DOHH2 (cell line): ENCODE results near the gene SMIM44.

ENCODE experiments used
- CTCF ChIP-seq: fragments of 200-600 bp; sonication (generic); IDR thresholded peaks from one replicate; pipeline ENCODE4 v1.5.1; 2014; ENCODE audit warnings: antibody characterized with exemption, mild to moderate bottlenecking, low read depth, low read length; ENCODE audit not compliant: poor library complexity, severe bottlenecking
- EZH2phosphoT487 ChIP-seq: fragments of 200-600 bp; sonication (generic); IDR thresholded peaks from 2 replicates; pipeline ENCODE4 v1.6.1; 2017; ENCODE audit warnings: borderline replicate concordance, mild to moderate bottlenecking, antibody characterized with exemption, low read length, moderate library complexity, mixed read lengths

- TF ChIP-seq CTCF (no peak), EZH2phosphoT487 (no peak)
Observed at GRCh38 chr19:3448616-3449334, 34.5 kb downstream of the SMIM44 start.
